IPS-18c (cell line): ENCODE measurements around the gene HDAC8.
"Not testable (repeated sequence)": the region's sequence is repeated elsewhere in the genome, so short reads cannot be mapped to it uniquely, and the experiment has no call there.

Source experiments
- H3K4me3 ChIP-seq: 2 replicates; pipeline ENCODE4 v1.7.0; 2013; ENCODE audit warnings: low read depth, mild to moderate bottlenecking, low read length, moderate library complexity; ENCODE audit not compliant: insufficient read depth
- H3K9me3 ChIP-seq: one replicate; pipeline ENCODE4 v1.6.1; 2013; ENCODE audit warnings: mild to moderate bottlenecking, low read length, moderate library complexity; ENCODE audit not compliant: control insufficient read depth, insufficient read depth

The HDAC8 gene

GRCh38 chrX:72367516-72367915 is 205.1 kb downstream of the HDAC8 start:
- Histone ChIP-seq H3K9me3 (peaks cover 15% of the 10 kb centered on the region), H3K4me3 (no peak overlapping the region)

GRCh38 chrX:72366701-72367454 is 205.8 kb downstream of the HDAC8 start:
- Histone ChIP-seq H3K4me3 (no peak overlapping the region), H3K9me3 (peaks cover 15% of the 10 kb centered on the region)

- Histone ChIP-seq H3K4me3 (no peak overlapping the region), H3K9me3 (peaks cover 15% of the 10 kb centered on the region)
Observed at GRCh38 chrX:72366178-72366577, 206.5 kb downstream of the HDAC8 start.

GRCh38 chrX:72365126-72365525 is 207.5 kb downstream of the HDAC8 start:
- Histone ChIP-seq H3K4me3 (no peak overlapping the region), H3K9me3 (peaks cover 15% of the 10 kb centered on the region)

- peaks cover 7% of the 10 kb centered on the region for H3K9me3 ChIP-seq
Observed at GRCh38 chrX:72360326-72360725, 212.3 kb downstream of the HDAC8 start.

GRCh38 chrX:72358313-72358712 is 214.3 kb downstream of the HDAC8 start:
- Histone ChIP-seq H3K9me3 (no peaks in the 10 kb centered on the region), H3K4me3 (no peak overlapping the region)

More at GRCh38 chrX:72360326-72360725, 212.3 kb downstream of the HDAC8 start:
- H3K4me3 ChIP-seq: no peak overlapping the region

- Histone ChIP-seq H3K4me3 (no peak overlapping the region), H3K9me3 (peaks cover 4% of the 10 kb centered on the region)
Observed at GRCh38 chrX:72352786-72353185, 219.9 kb downstream of the HDAC8 start.

- Histone ChIP-seq H3K4me3 (no peak overlapping the region), H3K9me3 (peaks cover 4% of the 10 kb centered on the region)
Observed at GRCh38 chrX:72351606-72352334, 220.9 kb downstream of the HDAC8 start.

GRCh38 chrX:72349190-72349589 is 223.5 kb downstream of the HDAC8 start:
- H3K4me3 ChIP-seq: no peak overlapping the region
- H3K9me3 ChIP-seq: peaks cover 4% of the 10 kb centered on the region

GRCh38 chrX:72348247-72348979 is 224.2 kb downstream of the HDAC8 start:
- no peak overlapping the region for H3K4me3 ChIP-seq
- peaks cover 4% of the 10 kb centered on the region for H3K9me3 ChIP-seq

- peaks cover 4% of the 10 kb centered on the region for H3K9me3 ChIP-seq
Observed at GRCh38 chrX:72347366-72347765, 225.3 kb downstream of the HDAC8 start.

GRCh38 chrX:72346302-72346949 is 226.2 kb downstream of the HDAC8 start:
- peaks cover 3% of the 10 kb centered on the region for H3K9me3 ChIP-seq

More at GRCh38 chrX:72347366-72347765, 225.3 kb downstream of the HDAC8 start:
- H3K4me3 ChIP-seq: no peak overlapping the region

GRCh38 chrX:72340626-72341025 is 232.0 kb downstream of the HDAC8 start:
- H3K9me3 ChIP-seq: peaks cover 5% of the 10 kb centered on the region
- no peak overlapping the region for H3K4me3 ChIP-seq

More at GRCh38 chrX:72346302-72346949, 226.2 kb downstream of the HDAC8 start:
- H3K4me3 ChIP-seq: no peak overlapping the region

- Histone ChIP-seq H3K9me3 (peaks cover 5% of the 10 kb centered on the region), H3K4me3 (no peak overlapping the region)
Observed at GRCh38 chrX:72340041-72340440, 232.6 kb downstream of the HDAC8 start.

GRCh38 chrX:72330131-72330530 is 242.5 kb downstream of the HDAC8 start:
- H3K4me3 ChIP-seq: no peak overlapping the region
- peaks cover 10% of the 10 kb centered on the region for H3K9me3 ChIP-seq

GRCh38 chrX:72326605-72327300 is 245.9 kb downstream of the HDAC8 start:
- H3K9me3 ChIP-seq: peaks cover 5% of the 10 kb centered on the region
- H3K4me3 ChIP-seq: no peak overlapping the region

GRCh38 chrX:72319651-72320050 is 253.0 kb downstream of the HDAC8 start:
- H3K4me3 ChIP-seq, H3K9me3 ChIP-seq: not testable (repeated sequence)
